ENCODE data around the gene RBM44. TPM values are rescaled to one million over a fixed set of nuclear protein-coding genes. Genes with fewer than 3 reads are reported as not detected.
"Not testable (repeated sequence)": the region's sequence is repeated elsewhere in the genome, so short reads cannot be mapped to it uniquely, and the experiment has no call there.

RBM44 gene
- total RNA-seq, 4 donors from 2014 or later, result 0.45 to 1.4 (median 0.93) TPM

- TF ChIP-seq CTCF (IDR thresholded peaks at IDR 0.05) (no peak), POLR2AphosphoS5 (IDR thresholded peaks at IDR 0.05) (no peak), EP300 (IDR thresholded peaks at IDR 0.05) (no peak), POLR2A (IDR thresholded peaks at IDR 0.05) (no peak)
- Histone ChIP-seq H3K27ac (peak overlapping the region in 3 of 4 donors; percentile 58 to 97 (median 95)), H3K36me3 (no peaks in the 10 kb centered on the region), H3K9me3 (no peaks in the 10 kb centered on the region), H3K4me3 (no peak overlapping the region), H3K4me1 (peaks cover 8 to 99% (median 39%) of the 10 kb centered on the region in 3 donors), H3K27me3 (no peaks in the 10 kb centered on the region)
- WGBS, 2 donors (ENCODE audit: low coverage in 1 of 2), result 74 to 89% methylated on average over 5 to 10 of the region's 10 CpGs
- ATAC-seq, result no peak
Observed at GRCh38 chr2:237867465-237867864, 68.9 kb downstream of the RBM44 start.

DNA sequence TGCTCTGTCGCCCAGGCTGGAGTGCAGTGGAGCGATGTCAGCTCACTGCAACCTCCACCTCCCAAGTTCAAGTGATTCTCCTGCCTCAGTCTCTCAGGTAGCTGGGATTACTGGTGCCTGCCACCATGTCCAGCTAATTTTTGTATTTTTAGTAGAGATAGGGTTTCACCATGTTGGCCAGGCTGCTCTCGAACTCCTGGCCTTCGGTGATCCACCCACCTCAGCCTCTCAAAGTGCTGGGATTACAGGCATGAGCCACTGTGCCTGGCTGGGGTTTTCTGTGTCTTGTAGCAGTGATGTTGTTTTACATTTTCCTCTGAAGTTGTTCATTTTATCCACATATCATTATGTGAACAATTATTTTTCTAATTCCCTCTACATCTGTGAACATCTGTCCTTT is 69.5 kb downstream of the RBM44 start:
- WGBS, 2 donors (ENCODE audit: low coverage in 1 of 2), result 59 to 83% methylated on average over 2 to 4 of the region's 4 CpGs
- H3K9me3 ChIP-seq, H3K36me3 ChIP-seq, ATAC-seq, H3K27me3 ChIP-seq, H3K4me3 ChIP-seq: not testable (repeated sequence)
- Histone ChIP-seq H3K4me1 (peaks cover 8 to 99% (median 33%) of the 10 kb centered on the region in 3 donors), H3K27ac (peak overlapping the region in 3 of 4 donors; percentile 84 to 97 (median 95))

DNA sequence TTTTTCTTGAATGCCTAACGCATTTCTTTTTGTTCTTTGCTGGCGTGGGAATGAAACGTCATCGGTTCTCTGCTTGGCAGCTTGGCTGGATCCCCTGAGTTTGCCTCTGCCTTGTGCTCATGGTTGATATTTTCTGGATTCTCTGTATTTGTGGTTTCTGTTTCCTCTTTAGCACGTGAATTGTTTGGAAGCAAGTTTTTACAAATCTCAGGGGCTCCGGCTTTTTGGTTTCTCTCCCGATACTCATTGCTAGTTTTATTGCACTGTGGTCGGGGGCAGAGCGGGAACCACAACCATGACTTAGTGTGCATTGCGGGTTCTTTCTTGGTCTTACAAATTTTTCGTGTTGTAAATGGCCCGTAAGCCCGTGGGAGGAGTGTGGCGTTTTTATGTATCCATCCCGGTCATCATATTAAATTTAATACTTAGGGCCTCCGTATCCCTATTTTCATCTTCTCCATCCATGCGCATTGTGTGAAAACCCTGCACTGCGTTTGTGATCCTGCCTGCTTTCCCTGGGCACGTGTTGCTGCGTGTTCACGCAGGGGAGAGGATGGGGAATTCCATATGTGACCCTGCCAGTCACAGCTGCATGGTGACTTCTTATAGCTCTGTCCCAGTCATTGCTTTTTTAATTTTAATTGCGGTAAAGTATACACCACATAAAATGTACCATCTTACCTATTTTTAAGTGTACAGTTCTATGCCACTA is 70.2 kb downstream of the RBM44 start:
- WGBS, 2 donors (ENCODE audit: low coverage in 1 of 2), result 53% methylated on average over 10 to 22 of the region's 22 CpGs
- Histone ChIP-seq H3K36me3 (no peaks in the 10 kb centered on the region), H3K4me3 (no peak overlapping the region), H3K27me3 (no peaks in the 10 kb centered on the region), H3K4me1 (peaks cover 8 to 99% (median 32%) of the 10 kb centered on the region in 3 donors), H3K9me3 (no peaks in the 10 kb centered on the region), H3K27ac (peak overlapping the region; percentile 18 to 97 (median 90))
- no peak for ATAC-seq
- TF ChIP-seq CTCF (IDR thresholded peaks at IDR 0.05) (no peak), POLR2A (IDR thresholded peaks at IDR 0.05) (no peak), EP300 (IDR thresholded peaks at IDR 0.05) (no peak), POLR2AphosphoS5 (IDR thresholded peaks at IDR 0.05) (no peak)

DNA sequence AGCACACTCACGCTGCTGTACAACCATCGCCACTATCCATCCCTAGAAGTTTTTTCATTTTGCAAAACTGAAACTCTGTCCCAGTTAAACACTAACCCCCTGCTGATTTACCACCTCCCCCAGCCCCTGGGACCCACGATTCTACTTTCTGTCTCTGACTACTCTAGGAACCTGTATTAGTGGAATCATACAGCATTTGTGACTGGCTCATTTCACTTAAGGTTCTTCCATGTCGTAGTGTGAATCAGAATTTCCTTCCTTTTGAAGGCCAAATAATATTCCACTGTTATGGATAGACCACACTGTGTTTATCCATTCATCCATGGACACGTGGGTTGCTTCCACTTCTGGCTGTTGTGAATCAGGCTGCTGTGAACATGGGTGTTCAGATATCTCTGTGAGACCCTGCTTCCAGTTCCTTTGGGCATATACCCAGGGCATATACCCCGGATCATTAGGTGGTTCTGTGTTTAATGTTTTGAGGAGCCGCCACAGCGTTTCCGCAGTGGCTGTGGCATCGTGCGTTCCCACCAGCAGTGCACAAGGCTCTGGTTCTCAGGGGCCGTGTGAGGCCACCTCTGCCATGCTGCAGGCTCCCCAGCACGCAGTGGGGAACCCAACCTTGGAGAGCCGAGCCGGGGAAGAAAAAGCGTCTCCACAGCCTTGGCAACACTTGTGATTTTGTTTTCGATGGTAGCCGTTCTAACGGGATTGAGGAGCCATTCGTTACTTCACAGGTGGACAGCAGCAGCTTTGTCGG is 70.9 kb downstream of the RBM44 start:
- no peak overlapping the region for H3K4me3 ChIP-seq
- WGBS, 2 donors (ENCODE audit: low coverage in 1 of 2), result 73 to 89% methylated on average over 10 to 14 of the region's 21 CpGs

More for the DNA sequence above, 70.9 kb downstream of the RBM44 start:
- TF ChIP-seq POLR2A (IDR thresholded peaks at IDR 0.05), result no peak
- no peak for TF ChIP-seq CTCF (IDR thresholded peaks at IDR 0.05)
- TF ChIP-seq POLR2AphosphoS5 (IDR thresholded peaks at IDR 0.05), result no peak
- no peak for TF ChIP-seq EP300 (IDR thresholded peaks at IDR 0.05)
- peaks cover 11 to 99% (median 32%) of the 10 kb centered on the region in 3 donors for H3K4me1 ChIP-seq
- H3K9me3 ChIP-seq, result no peaks in the 10 kb centered on the region
- no peaks in the 10 kb centered on the region for H3K27me3 ChIP-seq
- peak overlapping the region; percentile 18 to 97 (median 90) for H3K27ac ChIP-seq
- ATAC-seq, result no peak
- H3K36me3 ChIP-seq, result no peaks in the 10 kb centered on the region
